ENCODE data around the gene PLXNA2.

PLXNA2 gene

GRCh38 chr1:208273386-208274017 is 29.3 kb upstream of the PLXNA2 start:
- Histone ChIP-seq H3K4me1 (ENCODE audit: insufficient read depth, low read length) (peaks cover 5% of the 10 kb centered on the region; the same call in 1 of the 2 replicates), H3K36me3 (ENCODE audit: insufficient read depth, low read length) (no peaks in the 10 kb centered on the region), H3K9ac (ENCODE audit: low read depth, low read length) (no peak overlapping the region), H3K9me3 (ENCODE audit: control insufficient read depth, insufficient read depth, low read length) (no peaks in the 10 kb centered on the region)

GRCh38 chr1:208272713-208273112 is 28.5 kb upstream of the PLXNA2 start:
- Histone ChIP-seq H3K9ac (ENCODE audit: low read depth, low read length) (no peak overlapping the region), H3K36me3 (ENCODE audit: insufficient read depth, low read length) (no peaks in the 10 kb centered on the region), H3K4me1 (ENCODE audit: insufficient read depth, low read length) (peaks cover 5% of the 10 kb centered on the region; the same call in 1 of the 2 replicates), H3K9me3 (ENCODE audit: control insufficient read depth, insufficient read depth, low read length) (no peaks in the 10 kb centered on the region)

GRCh38 chr1:208272311-208272710 is 28.1 kb upstream of the PLXNA2 start:
- no peak overlapping the region for H3K9ac ChIP-seq (ENCODE audit: low read depth, low read length)

GRCh38 chr1:208271236-208271635 is 27.1 kb upstream of the PLXNA2 start:
- no peak overlapping the region for H3K9ac ChIP-seq (ENCODE audit: low read depth, low read length)
- H3K4me1 ChIP-seq (ENCODE audit: insufficient read depth, low read length), result peaks cover 5% of the 10 kb centered on the region; the same call in 1 of the 2 replicates
- no peaks in the 10 kb centered on the region for H3K36me3 ChIP-seq (ENCODE audit: insufficient read depth, low read length)
- no peaks in the 10 kb centered on the region for H3K9me3 ChIP-seq (ENCODE audit: control insufficient read depth, insufficient read depth, low read length)

More at GRCh38 chr1:208272311-208272710, 28.1 kb upstream of the PLXNA2 start:
- no peaks in the 10 kb centered on the region for H3K9me3 ChIP-seq (ENCODE audit: control insufficient read depth, insufficient read depth, low read length)
- H3K36me3 ChIP-seq (ENCODE audit: insufficient read depth, low read length), result no peaks in the 10 kb centered on the region
- peaks cover 5% of the 10 kb centered on the region; the same call in 1 of the 2 replicates for H3K4me1 ChIP-seq (ENCODE audit: insufficient read depth, low read length)

GRCh38 chr1:208270651-208271141 is 26.5 kb upstream of the PLXNA2 start:
- peaks cover 5% of the 10 kb centered on the region; the same call in 1 of the 2 replicates for H3K4me1 ChIP-seq (ENCODE audit: insufficient read depth, low read length)
- H3K36me3 ChIP-seq (ENCODE audit: insufficient read depth, low read length), result no peaks in the 10 kb centered on the region
- H3K9me3 ChIP-seq (ENCODE audit: control insufficient read depth, insufficient read depth, low read length), result no peaks in the 10 kb centered on the region
- no peak overlapping the region for H3K9ac ChIP-seq (ENCODE audit: low read depth, low read length)

- H3K9me3 ChIP-seq (ENCODE audit: control insufficient read depth, insufficient read depth, low read length), result no peaks in the 10 kb centered on the region
- H3K36me3 ChIP-seq (ENCODE audit: insufficient read depth, low read length), result no peaks in the 10 kb centered on the region
- H3K9ac ChIP-seq (ENCODE audit: low read depth, low read length), result no peak overlapping the region
- H3K4me1 ChIP-seq (ENCODE audit: insufficient read depth, low read length), result peaks cover 5% of the 10 kb centered on the region; the same call in 1 of the 2 replicates
Measured at GRCh38 chr1:208269338-208269666, 25.1 kb upstream of the PLXNA2 start.

GRCh38 chr1:208268541-208269337 is 24.6 kb upstream of the PLXNA2 start:
- H3K4me1 ChIP-seq (ENCODE audit: insufficient read depth, low read length), result peaks cover 5% of the 10 kb centered on the region; the same call in 1 of the 2 replicates
- H3K36me3 ChIP-seq (ENCODE audit: insufficient read depth, low read length), result no peaks in the 10 kb centered on the region
- no peaks in the 10 kb centered on the region for H3K9me3 ChIP-seq (ENCODE audit: control insufficient read depth, insufficient read depth, low read length)
- no peak overlapping the region for H3K9ac ChIP-seq (ENCODE audit: low read depth, low read length)

- H3K9me3 ChIP-seq (ENCODE audit: control insufficient read depth, insufficient read depth, low read length), result no peaks in the 10 kb centered on the region
- no peaks in the 10 kb centered on the region for H3K36me3 ChIP-seq (ENCODE audit: insufficient read depth, low read length)
- no peak overlapping the region for H3K9ac ChIP-seq (ENCODE audit: low read depth, low read length)
- peaks cover 3% of the 10 kb centered on the region; the same call in 1 of the 2 replicates for H3K4me1 ChIP-seq (ENCODE audit: insufficient read depth, low read length)
Measured at GRCh38 chr1:208265525-208265924, 21.3 kb upstream of the PLXNA2 start.

GRCh38 chr1:208265122-208265469 is 20.9 kb upstream of the PLXNA2 start:
- no peaks in the 10 kb centered on the region for H3K4me1 ChIP-seq (ENCODE audit: insufficient read depth, low read length)
- no peaks in the 10 kb centered on the region for H3K36me3 ChIP-seq (ENCODE audit: insufficient read depth, low read length)
- H3K9me3 ChIP-seq (ENCODE audit: control insufficient read depth, insufficient read depth, low read length), result no peaks in the 10 kb centered on the region
- H3K9ac ChIP-seq (ENCODE audit: low read depth, low read length), result no peak overlapping the region

- H3K9me3 ChIP-seq (ENCODE audit: control insufficient read depth, insufficient read depth, low read length), result no peaks in the 10 kb centered on the region
- no peaks in the 10 kb centered on the region for H3K4me1 ChIP-seq (ENCODE audit: insufficient read depth, low read length)
- H3K36me3 ChIP-seq (ENCODE audit: insufficient read depth, low read length), result no peaks in the 10 kb centered on the region
- no peak overlapping the region for H3K9ac ChIP-seq (ENCODE audit: low read depth, low read length)
Measured at GRCh38 chr1:208264469-208265121, 20.4 kb upstream of the PLXNA2 start.

- H3K9ac ChIP-seq (ENCODE audit: low read depth, low read length), result no peak overlapping the region
- H3K36me3 ChIP-seq (ENCODE audit: insufficient read depth, low read length), result no peaks in the 10 kb centered on the region
- H3K9me3 ChIP-seq (ENCODE audit: control insufficient read depth, insufficient read depth, low read length), result no peaks in the 10 kb centered on the region
- peaks cover 5% of the 10 kb centered on the region; the same call in 1 of the 2 replicates for H3K4me1 ChIP-seq (ENCODE audit: insufficient read depth, low read length)
Measured at GRCh38 chr1:208261874-208262273, 17.7 kb upstream of the PLXNA2 start.

- Histone ChIP-seq H3K9me3 (ENCODE audit: control insufficient read depth, insufficient read depth, low read length) (no peaks in the 10 kb centered on the region), H3K4me1 (ENCODE audit: insufficient read depth, low read length) (peaks cover 5% of the 10 kb centered on the region), H3K9ac (ENCODE audit: low read depth, low read length) (no peak overlapping the region), H3K36me3 (ENCODE audit: insufficient read depth, low read length) (no peaks in the 10 kb centered on the region)
Measured at GRCh38 chr1:208258277-208258676, 14.1 kb upstream of the PLXNA2 start.

- H3K36me3 ChIP-seq (ENCODE audit: insufficient read depth, low read length), result no peaks in the 10 kb centered on the region
- H3K9me3 ChIP-seq (ENCODE audit: control insufficient read depth, insufficient read depth, low read length), result no peaks in the 10 kb centered on the region
- H3K9ac ChIP-seq (ENCODE audit: low read depth, low read length), result no peak overlapping the region
- H3K4me1 ChIP-seq (ENCODE audit: insufficient read depth, low read length), result peaks cover 5% of the 10 kb centered on the region
Measured at GRCh38 chr1:208257351-208257750, 13.2 kb upstream of the PLXNA2 start.

GRCh38 chr1:208256556-208256955 is 12.4 kb upstream of the PLXNA2 start:
- Histone ChIP-seq H3K9ac (ENCODE audit: low read depth, low read length) (no peak overlapping the region), H3K36me3 (ENCODE audit: insufficient read depth, low read length) (no peaks in the 10 kb centered on the region), H3K9me3 (ENCODE audit: control insufficient read depth, insufficient read depth, low read length) (no peaks in the 10 kb centered on the region), H3K4me1 (ENCODE audit: insufficient read depth, low read length) (peaks cover 5% of the 10 kb centered on the region)

Measured in ES-I3 (cell line).